ENCODE results near the gene CLDN20. TPM values are rescaled to one million over a fixed set of nuclear protein-coding genes. Genes with fewer than 3 reads are reported as not detected.

CLDN20 gene
- total and polyA plus RNA-seq, 2 of the 8 experiments (the other 6 are each of a cell fraction or from before 2014, with no cell fraction given), result not detected

DNA sequence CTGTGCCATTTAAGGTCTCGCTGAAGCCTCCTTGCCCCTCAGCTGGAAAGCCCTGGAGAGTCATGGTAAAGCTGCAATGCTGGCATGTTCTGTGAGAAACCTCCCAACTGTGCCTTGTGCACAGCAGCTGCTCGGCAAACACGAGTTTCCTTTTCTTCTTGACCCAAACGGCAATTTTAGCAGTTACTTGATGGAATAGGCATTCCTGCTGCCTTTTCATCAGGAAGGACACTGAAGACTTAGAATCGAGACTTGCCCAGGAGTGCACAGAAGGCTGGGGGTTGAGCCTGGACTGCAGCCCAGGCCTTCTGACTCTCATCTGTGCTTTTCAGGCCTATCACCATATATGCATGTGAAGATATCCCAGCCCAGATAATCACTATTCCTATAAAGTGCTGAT, 28.7 kb upstream of the CLDN20 start:
- Histone ChIP-seq H3K27me3 (replicated peaks in 1 of 4; ENCODE audit: control insufficient read depth in 3 of 4, extremely low read depth in 1 of 4, insufficient read depth in 3 of 4, low read length in 3 of 4) (no peaks in the 10 kb centered on the region), H2BK5ac (ENCODE audit: low read depth, low read length) (no peak overlapping the region), H3K9ac (replicated peaks in 1 of 4; ENCODE audit: extremely low read depth in 1 of 4, low read depth in 3 of 4, low read length in 3 of 4) (no peak overlapping the region), H3K4ac (replicated peaks; ENCODE audit: insufficient read length, low read depth, low read length) (no peak overlapping the region), H2BK120ac (replicated peaks; ENCODE audit: low read depth, low read length) (no peak overlapping the region), H2BK12ac (ENCODE audit: low read depth, low read length) (no peak overlapping the region), H2AFZ (ENCODE audit: low read length) (no peak overlapping the region), H3K9me3 (ENCODE audit: insufficient read depth in 2 of 2, low read depth in 1 of 2, low read length in 1 of 2) (peaks cover 13 to 19% of the 10 kb centered on the region in 2 experiments), H3K56ac (replicated peaks; ENCODE audit: insufficient read length, low read depth, low read length) (no peak overlapping the region), H3K79me1 (ENCODE audit: low read depth, low read length) (no peaks in the 10 kb centered on the region), H4K8ac (ENCODE audit: extremely low read depth, insufficient read depth, low read length) (no peak overlapping the region), H3K23ac (ENCODE audit: insufficient read length) (no peak overlapping the region), H3K79me2 (ENCODE audit: control insufficient read depth in 1 of 2, insufficient read depth in 2 of 2, low read length in 2 of 2) (no peaks in the 10 kb centered on the region), H2AK5ac (ENCODE audit: low read depth, low read length) (no peak overlapping the region), H3K18ac (ENCODE audit: extremely low read depth, low read length) (no peak overlapping the region), H4K20me1 (replicated peaks in 1 of 2; ENCODE audit: control insufficient read depth in 1 of 2, insufficient read depth in 2 of 2, low read length in 2 of 2) (no peaks in the 10 kb centered on the region), H3K23me2 (ENCODE audit: low read depth, low read length) (no peaks in the 10 kb centered on the region), H2BK20ac (ENCODE audit: low read length) (no peak overlapping the region), H4K91ac (replicated peaks; ENCODE audit: insufficient read length, low read length) (no peak overlapping the region), H3K4me2 (ENCODE audit: insufficient read depth in 1 of 2, low read depth in 2 of 2, low read length in 2 of 2) (no peak overlapping the region), H3K27ac (ENCODE audit: low read depth, low read length) (no peak overlapping the region), H3K14ac (ENCODE audit: insufficient read length) (no peak overlapping the region), H4K5ac (ENCODE audit: insufficient read length, low read depth, low read length) (no peak overlapping the region), H2BK15ac (ENCODE audit: low read length) (no peak overlapping the region), H3K36me3 (ENCODE audit: control insufficient read depth in 2 of 4, insufficient read depth in 4 of 4, low read length in 3 of 4) (peaks cover 0 to 4% (median 2%) of the 10 kb centered on the region in 4 experiments; a peak in 2 of 8 replicates), H3K4me1 (replicated peaks in 1 of 4; ENCODE audit: control insufficient read depth in 3 of 4, insufficient read depth in 4 of 4, low read length in 3 of 4) (peaks cover 0 to 4% (median 0%) of the 10 kb centered on the region in 4 experiments; a peak in 2 of 7 replicates), H3K4me3 (ENCODE audit: extremely low read depth in 1 of 4, insufficient read depth in 2 of 4, low read depth in 3 of 4, low read length in 4 of 4) (no peak overlapping the region)
- ChIA-PET CTCF (ENCODE audit: partially characterized antibody) (interaction anchor here (1.4 to 5.6 kb wide), 5 partner anchors 12 to 57 kb away, joined by 3 to 48 read pairs (median 5); no protein-coding TSS in a partner anchor), POLR2A (ENCODE audit: partially characterized antibody) (interaction anchor here (1.2 to 2.2 kb wide), 3 partner anchors 10 to 32 kb away, joined by 3 to 6 read pairs (median 4); no protein-coding TSS in a partner anchor)
- 91% methylated on average over 5 of the region's 5 CpGs; no CpG with 5 or more reads in 1 of the 2 experiments for WGBS, 2 experiments (ENCODE audit: extremely low coverage in 1 of 2, insufficient coverage in 1 of 2, insufficient read length in 1 of 2, insufficient replicate concordance in 2 of 2, low coverage in 1 of 2, low lambda C conversion rate in 2 of 2, missing lambda C conversion rate in 1 of 2)
- FAIRE-seq (no peak), DNase-seq (ENCODE audit: low read depth in 1 of 2, low spot score in 2 of 2) (no peak)
- TF ChIP-seq CTBP2 (IDR thresholded peaks at IDR 0.05; ENCODE audit: borderline replicate concordance, insufficient read depth, insufficient read length, low read length) (no peak), MAX (IDR thresholded peaks at IDR 0.05) (no peak), KDM1A (IDR thresholded peaks at IDR 0.05; ENCODE audit: borderline replicate concordance, low read length) (no peak), YY1 (IDR thresholded peaks at IDR 0.05; ENCODE audit: low read depth, low read length) (no peak), SRF (IDR thresholded peaks at IDR 0.05; ENCODE audit: low read depth, low read length) (no peak), EP300 (IDR thresholded peaks at IDR 0.05; ENCODE audit: borderline replicate concordance in 1 of 2, low read depth in 2 of 2, low read length in 2 of 2) (no peak)
- TF ChIP-seq, protein P1, sequence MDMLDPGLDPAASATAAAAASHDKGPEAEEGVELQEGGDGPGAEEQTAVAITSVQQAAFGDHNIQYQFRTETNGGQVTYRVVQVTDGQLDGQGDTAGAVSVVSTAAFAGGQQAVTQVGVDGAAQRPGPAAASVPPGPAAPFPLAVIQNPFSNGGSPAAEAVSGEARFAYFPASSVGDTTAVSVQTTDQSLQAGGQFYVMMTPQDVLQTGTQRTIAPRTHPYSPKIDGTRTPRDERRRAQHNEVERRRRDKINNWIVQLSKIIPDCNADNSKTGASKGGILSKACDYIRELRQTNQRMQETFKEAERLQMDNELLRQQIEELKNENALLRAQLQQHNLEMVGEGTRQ (IDR thresholded peaks at IDR 0.05; ENCODE audit: low read length), result no peak

Data from H1 (cell line).